GM21576 (cell line): ENCODE results near the gene FASLG.
A peak's percentile ranks its signal among the peaks of the same experiment; 100 is the strongest.

Experiments
- ATAC-seq: cut with Tn5 transposase; IDR thresholded peaks from one replicate; pipeline ENCODE4 v1.9.1; 2021; ENCODE audit warnings: mild to moderate bottlenecking, moderate library complexity; ENCODE audit not compliant: unreplicated experiment

Gene FASLG

DNA sequence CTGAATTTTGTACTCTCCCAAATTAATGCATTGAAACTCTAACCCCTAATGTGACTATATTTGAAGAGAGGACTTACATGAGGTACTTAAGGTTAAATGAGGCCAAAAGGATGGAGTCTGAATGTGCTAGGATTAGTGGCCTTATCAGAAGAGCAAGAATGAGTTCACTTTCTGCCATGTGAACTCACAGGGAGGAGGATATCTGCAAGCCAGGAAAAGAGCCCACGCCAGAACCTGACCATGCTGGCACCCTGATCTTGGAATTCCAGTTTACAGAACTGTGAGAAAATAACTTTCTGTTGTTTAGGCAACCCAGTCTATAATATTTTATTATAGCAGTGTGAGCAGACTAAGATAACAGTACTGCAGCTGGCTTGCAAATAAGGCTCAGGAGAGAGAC, 12.2 kb upstream of the FASLG start:
- ATAC-seq: no peak

GRCh38 chr1:172647110-172647564, 11.8 kb upstream of the FASLG start:
- no peak for ATAC-seq

- ATAC-seq: no peak
Measured at GRCh38 chr1:172647987-172648386, 10.9 kb upstream of the FASLG start.

GRCh38 chr1:172650474-172651193, 8.3 kb upstream of the FASLG start:
- ATAC-seq: no peak

- no peak for ATAC-seq
Measured at GRCh38 chr1:172653015-172653709, 5.7 kb upstream of the FASLG start.

DNA sequence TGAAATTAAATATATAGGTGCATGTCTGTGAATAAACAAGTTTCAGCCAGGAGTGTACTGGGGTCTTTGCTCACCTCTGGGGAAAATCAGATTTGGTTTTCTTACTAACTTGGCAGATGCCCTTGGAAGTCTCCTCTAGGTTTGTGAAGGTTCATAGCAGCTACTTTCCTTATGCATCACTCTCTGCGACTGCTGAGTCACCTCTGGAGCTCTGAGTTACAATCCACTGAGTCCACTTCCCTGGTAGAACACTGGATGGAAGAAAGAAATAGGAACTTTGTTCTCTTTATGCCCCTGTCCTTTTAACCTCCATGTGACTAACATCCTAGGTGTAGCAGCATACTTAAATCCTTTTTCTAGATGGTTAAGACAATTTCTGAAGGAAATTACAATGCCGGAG, 4.4 kb upstream of the FASLG start:
- no peak for ATAC-seq

DNA sequence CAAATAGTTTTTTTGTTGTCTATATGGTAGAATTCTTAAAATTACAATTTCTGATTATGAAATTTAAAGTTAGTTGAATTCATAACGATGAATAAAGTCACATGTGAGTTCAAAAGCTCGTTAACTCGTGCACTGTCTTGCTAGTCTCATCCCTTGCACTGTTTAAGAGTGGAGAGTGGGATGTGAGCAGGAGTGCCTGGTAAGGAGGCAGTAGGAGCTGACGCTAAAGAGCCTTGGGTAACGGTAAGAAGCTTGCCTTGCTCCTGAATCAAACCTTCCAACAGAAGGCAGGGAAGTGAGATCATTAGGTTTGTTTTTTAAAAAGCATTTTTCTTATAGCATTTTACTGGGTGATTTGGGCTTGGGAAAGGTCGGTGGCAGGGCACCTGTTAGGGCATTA, 2.3 kb upstream of the FASLG start:
- ATAC-seq: no peak

- ATAC-seq: no peak
Measured at GRCh38 chr1:172657586-172657985, 1.3 kb upstream of the FASLG start.

DNA sequence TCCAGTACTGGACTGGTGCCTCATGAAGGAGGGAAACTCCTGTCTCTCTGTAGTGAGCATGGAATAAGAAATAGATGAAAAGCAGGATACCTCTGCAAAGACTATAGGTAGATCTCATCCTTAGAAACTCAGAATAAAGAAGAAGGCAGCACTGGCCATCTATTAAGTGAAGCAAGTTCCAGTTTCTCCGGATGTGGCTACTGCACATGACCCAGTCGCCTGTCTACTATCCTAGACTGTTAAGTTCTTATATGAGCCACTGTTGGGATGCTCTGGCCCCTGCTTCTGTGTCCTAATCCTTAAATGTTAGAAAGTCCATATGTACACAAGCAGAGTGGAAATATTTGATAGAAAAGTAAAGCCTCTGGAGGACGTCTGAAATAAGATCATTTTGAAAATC, 2.2 kb downstream of the FASLG start:
- ATAC-seq: no peak

GRCh38 chr1:172662464-172663109, 3.7 kb downstream of the FASLG start:
- peak; percentile 81 for ATAC-seq

- ATAC-seq: no peak
Measured at GRCh38 chr1:172663732-172664131, 4.8 kb downstream of the FASLG start.

DNA sequence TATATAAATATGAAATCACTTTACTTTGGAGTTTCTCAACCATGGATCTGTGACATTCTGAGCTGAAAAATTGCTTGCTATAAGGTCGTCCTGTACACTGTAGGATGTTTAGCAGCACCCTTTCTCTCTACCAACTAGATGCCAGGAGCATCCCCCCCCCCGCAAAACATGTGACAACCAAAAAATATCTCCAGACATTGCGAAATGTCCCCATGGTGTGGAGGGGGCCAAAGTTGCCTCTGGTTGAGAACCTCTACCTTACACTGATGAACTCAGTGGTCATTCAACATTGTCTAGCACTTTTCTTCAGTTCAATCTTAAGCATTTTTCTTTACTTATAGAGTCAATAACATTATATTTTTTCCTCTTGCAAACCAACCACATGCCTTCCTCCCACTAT, 9.2 kb downstream of the FASLG start:
- ATAC-seq: no peak

- no peak for ATAC-seq
Measured at GRCh38 chr1:172669011-172669410, 10.1 kb downstream of the FASLG start.

DNA sequence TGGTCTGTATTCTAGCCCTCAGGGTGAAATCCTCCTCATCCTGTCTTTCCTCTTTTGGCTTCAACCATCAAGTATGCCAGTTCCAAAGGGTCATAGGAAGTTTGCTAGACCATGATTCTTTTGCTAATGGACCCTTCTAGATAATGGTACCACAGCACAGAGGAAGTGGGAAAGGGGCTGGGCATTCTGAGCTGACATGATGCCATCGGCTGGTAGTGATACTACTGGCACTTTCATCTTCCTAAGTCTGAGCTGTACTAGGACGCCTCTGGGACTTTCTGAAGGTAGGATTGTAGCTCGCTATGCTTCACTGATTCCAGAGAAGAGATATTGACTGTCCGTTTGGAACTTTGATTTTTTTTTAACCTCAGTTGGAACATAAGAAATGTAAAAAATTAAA, 11.4 kb downstream of the FASLG start:
- ATAC-seq: no peak

- no peak for ATAC-seq
Measured at GRCh38 chr1:172670791-172671190, 11.9 kb downstream of the FASLG start.

DNA sequence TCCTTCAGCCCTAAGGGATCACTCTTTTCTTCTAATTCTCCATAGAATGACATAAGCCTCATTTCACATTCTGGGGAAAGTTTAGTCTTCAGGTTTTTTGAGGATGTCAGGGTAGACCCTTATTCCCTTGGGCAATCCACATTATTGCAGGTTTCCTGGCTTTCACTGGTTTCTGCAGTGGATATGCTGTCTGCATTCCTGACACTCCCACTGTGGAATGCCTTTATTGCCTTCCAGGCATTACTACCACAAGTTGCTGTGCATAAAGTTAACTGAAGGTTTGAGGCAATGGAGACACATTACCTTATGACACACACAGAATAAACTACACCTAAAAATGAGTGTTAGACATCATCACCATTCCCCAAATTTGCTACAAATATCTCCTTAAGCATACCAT, 12.7 kb downstream of the FASLG start:
- ATAC-seq: no peak

GRCh38 chr1:172672720-172673119, 13.8 kb downstream of the FASLG start:
- ATAC-seq: no peak

- no peak for ATAC-seq
Measured at GRCh38 chr1:172673761-172674160, 14.9 kb downstream of the FASLG start.

DNA sequence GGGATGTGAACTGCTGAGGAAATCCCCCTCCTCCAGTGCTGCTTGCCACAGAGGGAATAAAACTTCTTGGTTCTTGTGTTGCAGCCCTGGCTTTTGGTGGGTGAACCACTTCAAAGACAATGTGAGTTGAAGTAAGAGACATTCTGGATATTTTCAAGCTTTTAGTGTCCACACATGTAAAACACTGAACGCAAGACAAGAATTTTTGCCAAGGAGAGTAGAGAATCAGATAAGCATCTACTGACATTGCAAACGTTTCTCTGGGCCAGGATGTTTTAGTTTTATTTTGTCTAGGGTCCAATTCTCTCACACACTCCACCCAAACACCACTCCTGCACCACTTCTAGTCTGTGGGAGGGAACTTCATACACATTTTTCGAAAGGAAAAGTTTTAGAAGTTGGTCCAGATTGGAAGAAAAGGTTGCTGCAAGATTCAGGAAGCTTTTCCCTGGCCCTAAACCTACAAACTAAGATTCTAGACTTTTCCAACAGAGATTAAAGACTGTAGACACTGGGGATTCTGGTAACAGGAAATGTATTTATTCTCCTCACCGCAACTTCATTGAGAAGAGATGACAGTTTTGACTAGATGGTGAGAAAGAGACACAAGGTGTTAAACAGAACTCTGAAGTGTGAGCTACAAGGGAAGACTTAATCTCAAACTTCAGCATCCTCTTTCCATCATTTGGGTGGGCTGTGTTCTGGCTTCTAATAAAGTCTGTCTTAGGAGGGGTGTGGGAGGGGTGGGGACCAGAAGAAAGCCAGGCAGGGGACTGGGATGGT, 16.1 kb downstream of the FASLG start:
- ATAC-seq: no peak

GRCh38 chr1:172679000-172679772, 20.3 kb downstream of the FASLG start:
- ATAC-seq: no peak

GRCh38 chr1:172680244-172680643, 21.3 kb downstream of the FASLG start:
- ATAC-seq: no peak
